T-cell (primary cell): ENCODE measurements around the gene IL17D. TPM values are rescaled to one million over a fixed set of nuclear protein-coding genes. Genes with fewer than 3 reads are reported as not detected.

Experiments
- ATAC-seq, 4 experiments: fragments of 200-7000 bp in 3 of 4; fragments of 150-1000 bp in 1 of 4; cut with Tn5 transposase; replicated peaks in 1 of 4; 1 replicate in 3 of 4; 2 replicates in 1 of 4; pipeline ENCODE4 v1.10.0; 2021; ENCODE audit warnings: moderate library complexity in 3 of 4, mild to moderate bottlenecking in 2 of 4, moderate number of reproducible peaks in 1 of 4
- CTCF ChIA-PET, 2 donors: fragments of 300-600 bp; sonication (Branson Sonifier 250); formaldehyde crosslinking; loops; one replicate each; lab custom pipeline; 2022; ENCODE audit warnings: antibody characterized with exemption in 2 of 2; lab: Charles Lee
- POLR2A ChIA-PET, 2 donors: fragments of 300-600 bp; sonication (Branson Sonifier 250); formaldehyde crosslinking; loops; one replicate each; lab custom pipeline; 2022; ENCODE audit warnings: antibody characterized with exemption in 2 of 2; lab: Charles Lee
- DNase-seq, 35 experiments: peaks; one replicate each; pipeline versions ENCODE4 v3.0.0 to v3.0.0-alpha.2; 2013 to 2023
- H3K27ac ChIP-seq: one replicate; pipeline ENCODE4 v1.5.1; 2013; ENCODE audit warnings: low read length
- H3K27me3 ChIP-seq, 2 experiments: replicated peaks in 1 of 2; 1 replicate in 1 of 2; 2 replicates in 1 of 2; pipeline versions ENCODE4 v1.6.1 to v1.7.0; 2013; ENCODE audit warnings: low read length in 1 of 2, mixed read lengths in 1 of 2; ENCODE audit not compliant: control insufficient read depth in 2 of 2, insufficient read depth in 2 of 2; ENCODE audit errors: extremely low read depth in 1 of 2
- H3K36me3 ChIP-seq, 2 donors: 1 replicate in 1 of 2; 2 replicates in 1 of 2; pipeline versions ENCODE4 v1.6.1 to v1.7.0; 2013; ENCODE audit warnings: low read length in 1 of 2; ENCODE audit not compliant: control insufficient read depth in 2 of 2, insufficient read depth in 1 of 2; ENCODE audit errors: extremely low read depth in 1 of 2
- H3K4me1 ChIP-seq, 2 experiments: 1 replicate in 1 of 2; 2 replicates in 1 of 2; pipeline versions ENCODE4 v1.6.1 to v1.7.0; 2013; ENCODE audit warnings: low read length in 2 of 2, mixed read lengths in 1 of 2; ENCODE audit not compliant: insufficient read depth in 2 of 2, control insufficient read depth in 1 of 2; ENCODE audit errors: extremely low read depth in 1 of 2
- H3K4me3 ChIP-seq, 2 donors: 1 replicate in 1 of 2; 2 replicates in 1 of 2; pipeline versions ENCODE4 v1.5.1 to v1.7.0; 2013; ENCODE audit warnings: mild to moderate bottlenecking in 2 of 2, low read length in 1 of 2, moderate library complexity in 1 of 2; ENCODE audit not compliant: control insufficient read depth in 1 of 2; ENCODE audit errors: extremely low read depth in 1 of 2
- H3K9me3 ChIP-seq: 2 replicates; pipeline ENCODE4 v1.7.0; 2013
- H3K27ac Mint-ChIP-seq, 2 donors: one replicate each; pipeline ENCODE4 v1.8.0; 2020 to 2021; ENCODE audit warnings: mild to moderate bottlenecking in 2 of 2, mixed read lengths in 2 of 2
- H3K27me3 Mint-ChIP-seq, 2 donors: one replicate each; pipeline ENCODE4 v1.8.0; 2021 to 2022; ENCODE audit warnings: mixed read lengths in 2 of 2
- H3K36me3 Mint-ChIP-seq: one replicate; pipeline ENCODE4 v1.8.0; 2021; ENCODE audit warnings: mixed read lengths
- H3K4me1 Mint-ChIP-seq, 3 donors: one replicate each; pipeline ENCODE4 v1.8.0; 2020 to 2022; ENCODE audit warnings: mixed read lengths in 3 of 3, mild to moderate bottlenecking in 1 of 3
- H3K4me3 Mint-ChIP-seq, 3 donors: one replicate each; pipeline ENCODE4 v1.8.0; 2020 to 2022; ENCODE audit warnings: mild to moderate bottlenecking in 3 of 3, mixed read lengths in 3 of 3, moderate library complexity in 3 of 3
- H3K9me3 Mint-ChIP-seq, 3 donors: one replicate each; pipeline ENCODE4 v1.8.0; 2020 to 2022; ENCODE audit warnings: mixed read lengths in 3 of 3
- WGBS: methylation state at CpG from one replicate; pipeline ENCODE4 v1.1.5; 2013; ENCODE audit warnings: missing lambda C conversion rate; ENCODE audit not compliant: insufficient coverage; 5-methylcytosine and 5-hydroxymethylcytosine counted together
- total RNA-seq, 35 experiments: library from RNA in 6 of 35; stranded (reverse) in 6 of 35; fragments of 120-200 nt in 1 of 35; gene quantifications; one replicate each; pipeline versions ENCODE4 v1.2.1 to v1.2.4 and lab custom pipeline; 2013 to 2026

The IL17D gene
- total RNA-seq, 5 donors from 2014 or later (not counting 1 experiment from before 2014, with no cell fraction given): 0.13 to 0.20 (median 0.16) TPM; not detected in 2

DNA sequence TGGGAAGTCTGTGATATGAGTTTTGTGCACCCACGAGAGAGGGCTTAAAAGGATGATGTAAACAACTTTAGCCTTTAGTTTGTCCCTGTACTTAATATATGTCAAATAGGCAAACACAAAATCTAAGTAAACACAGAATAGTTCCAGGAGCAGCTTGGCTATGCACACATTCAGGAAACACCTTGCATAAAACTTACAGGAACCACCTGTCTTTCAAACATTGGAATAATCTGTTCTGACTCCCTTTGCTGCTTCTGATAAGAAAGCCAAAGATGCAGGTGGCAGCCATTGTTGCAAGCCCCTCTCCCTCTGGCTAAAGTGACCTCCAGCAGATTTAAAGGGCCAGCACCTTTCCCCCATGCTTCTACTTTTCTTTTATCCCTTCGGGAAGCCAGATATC, 65.6 kb downstream of the IL17D start:
- ChIA-PET CTCF (no interaction called here), POLR2A (no interaction called here)
- Histone ChIP-seq H3K27me3 (no peaks in the 10 kb centered on the region), H3K9me3 (peaks cover 9% of the 10 kb centered on the region), H3K4me1 (peaks cover 11 to 20% of the 10 kb centered on the region in 2 experiments), H3K27ac (no peak overlapping the region), H3K4me3 (no peak overlapping the region), H3K36me3 (peaks cover 0 to 5% of the 10 kb centered on the region in 2 donors)
- DNase-seq (no peak), ATAC-seq (no peak)
- Mint-ChIP-seq H3K27ac (no peak overlapping the region), H3K36me3 (peaks cover 38% of the 10 kb centered on the region), H3K4me3 (no peak overlapping the region), H3K4me1 (peaks cover 30 to 36% (median 31%) of the 10 kb centered on the region in 3 donors), H3K9me3 (peaks cover 11 to 22% (median 16%) of the 10 kb centered on the region in 3 donors), H3K27me3 (no peaks in the 10 kb centered on the region)
- 50% methylated on average over 1 of the region's 2 CpGs for WGBS

DNA sequence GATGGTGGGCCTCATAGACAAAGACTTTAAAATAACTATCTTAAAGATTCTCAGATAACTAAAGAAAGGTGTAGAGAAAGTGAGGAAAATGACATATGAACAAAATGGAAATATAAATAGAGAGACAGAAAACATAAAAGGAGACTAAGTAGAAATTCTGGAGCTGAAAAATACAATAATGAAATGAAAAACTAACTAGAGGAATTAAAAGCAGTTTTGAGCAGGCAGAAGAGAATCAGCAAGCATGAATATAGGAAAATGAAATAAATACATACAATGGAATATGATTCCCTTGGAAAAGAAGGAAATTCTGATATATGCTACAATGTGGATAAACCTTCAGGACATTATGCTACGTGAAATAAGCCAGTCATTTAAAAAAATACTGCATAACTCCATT, 66.3 kb downstream of the IL17D start:
- Mint-ChIP-seq H3K27ac (peak overlapping the region; percentile 8 to 61), H3K9me3 (peaks cover 11 to 22% (median 16%) of the 10 kb centered on the region in 3 donors), H3K4me3 (no peak overlapping the region), H3K4me1 (peaks cover 31 to 44% (median 36%) of the 10 kb centered on the region in 3 donors), H3K36me3 (peaks cover 38% of the 10 kb centered on the region), H3K27me3 (no peaks in the 10 kb centered on the region)
- CTCF ChIA-PET: interaction anchor here in 1 of 2 donors (0.7 kb wide), 1 partner anchor 263 kb away, joined by 3 read pairs; no protein-coding TSS in a partner anchor
- no peak overlapping the region for H3K27ac ChIP-seq
- peaks cover 0 to 5% of the 10 kb centered on the region in 2 donors for H3K36me3 ChIP-seq
- DNase-seq (no peak), ATAC-seq (no peak)
- H3K4me1 ChIP-seq: peaks cover 11 to 22% of the 10 kb centered on the region in 2 experiments
- no peaks in the 10 kb centered on the region for H3K27me3 ChIP-seq
- H3K9me3 ChIP-seq: peaks cover 9% of the 10 kb centered on the region
- POLR2A ChIA-PET: interaction anchor here in 1 of 2 donors (0.5 kb wide), 1 partner anchor 134 kb away, joined by 8 read pairs; no protein-coding TSS in a partner anchor
- no CpG with 5 or more reads among the region's 1 CpG for WGBS
- H3K4me3 ChIP-seq: no peak overlapping the region

Other genes starting within 250 kb of the IL17D start
- 10 to 100 TPM; 12.3 to 21.5 (median 17.9) TPM for gene CRYL1, start 177.8 kb upstream of the IL17D start, total RNA-seq
- gene IFT88, start 136.5 kb upstream of the IL17D start, total RNA-seq: 1 to 10 TPM; 7.6 to 9.8 (median 8.6) TPM
- gene EEF1AKMT1, start 70.3 kb downstream of the IL17D start, total RNA-seq: 1 to 10 TPM; 3.5 to 6.1 (median 4.3) TPM
- gene XPO4, start 199.0 kb downstream of the IL17D start, total RNA-seq: 10 to 100 TPM; 20.7 to 22.5 (median 22.0) TPM